Neuronal stem cell (in vitro differentiated cells): ENCODE data around the gene OR52E2.

ENCODE experiments used
- DNase-seq: peaks from one replicate; pipeline ENCODE4 v3.0.0-alpha.2; 2013; ENCODE audit warnings: low spot score
- H2AFZ ChIP-seq: one replicate; pipeline ENCODE4 v1.6.1; 2013; ENCODE audit warnings: mild to moderate bottlenecking, low read length, inconsistent platforms
- H2AK5ac ChIP-seq: 2 replicates; pipeline ENCODE4 v1.6.1; 2013; ENCODE audit warnings: low read depth, mild to moderate bottlenecking, inconsistent platforms, low read length, moderate library complexity, mixed read lengths
- H2BK120ac ChIP-seq: 2 replicates; pipeline ENCODE4 v1.6.1; 2013; ENCODE audit warnings: low read depth, mild to moderate bottlenecking, inconsistent platforms, low read length, moderate library complexity, mixed read lengths
- H2BK12ac ChIP-seq: one replicate; pipeline ENCODE4 v1.6.1; 2013; ENCODE audit warnings: low read length, inconsistent platforms
- H2BK15ac ChIP-seq: 2 replicates; pipeline ENCODE4 v1.6.1; 2013; ENCODE audit warnings: mild to moderate bottlenecking, low read length, inconsistent platforms, mixed read lengths
- H2BK5ac ChIP-seq: one replicate; pipeline ENCODE4 v1.6.1; 2013; ENCODE audit warnings: inconsistent platforms, mild to moderate bottlenecking, low read length, moderate library complexity
- H3K14ac ChIP-seq: one replicate; pipeline ENCODE4 v1.6.1; 2013; ENCODE audit warnings: low read length, inconsistent platforms
- H3K18ac ChIP-seq: 2 replicates; pipeline ENCODE4 v1.6.1; 2013; ENCODE audit warnings: low read length, inconsistent platforms
- H3K23ac ChIP-seq: 2 replicates; pipeline ENCODE4 v1.6.1; 2013; ENCODE audit warnings: low read depth, mild to moderate bottlenecking, mixed read lengths, low read length, inconsistent platforms; ENCODE audit not compliant: poor library complexity
- H3K27ac ChIP-seq: replicated peaks from 3 replicates; pipeline ENCODE4 v1.5.1; 2013; ENCODE audit warnings: low read length, inconsistent platforms
- H3K27me3 ChIP-seq, 3 experiments: 2 replicates each; pipeline ENCODE4 v1.6.1; 2013; ENCODE audit warnings: low read length in 3 of 3, mild to moderate bottlenecking in 2 of 3, inconsistent platforms in 1 of 3, low read depth in 1 of 3, mixed read lengths in 1 of 3, moderate library complexity in 1 of 3; ENCODE audit not compliant: control insufficient read depth in 3 of 3, insufficient read depth in 3 of 3
- H3K36me3 ChIP-seq, 2 donors: replicated peaks in 1 of 2; 2 replicates each; pipeline ENCODE4 v1.6.1; 2013; ENCODE audit warnings: low read length in 2 of 2; ENCODE audit not compliant: control insufficient read depth in 2 of 2, insufficient read depth in 2 of 2
- H3K4ac ChIP-seq: 2 replicates; pipeline ENCODE4 v1.6.1; 2013; ENCODE audit warnings: inconsistent platforms, mild to moderate bottlenecking, low read length, moderate library complexity
- H3K4me1 ChIP-seq, 2 donors: 1 replicate in 1 of 2; 2 replicates in 1 of 2; pipeline ENCODE4 v1.6.1; 2013; ENCODE audit warnings: low read length in 2 of 2, low read depth in 1 of 2; ENCODE audit not compliant: control insufficient read depth in 2 of 2, insufficient read depth in 1 of 2
- H3K4me2 ChIP-seq: one replicate; pipeline ENCODE4 v1.6.1; 2013; ENCODE audit warnings: mild to moderate bottlenecking, low read length, inconsistent platforms; ENCODE audit not compliant: insufficient read depth, poor library complexity, severe bottlenecking
- H3K4me3 ChIP-seq, 2 donors: 2 replicates each; pipeline ENCODE4 v1.5.1; 2013; ENCODE audit warnings: low read length in 2 of 2, mild to moderate bottlenecking in 2 of 2, inconsistent platforms in 1 of 2, moderate library complexity in 1 of 2
- H3K79me1 ChIP-seq: one replicate; pipeline ENCODE4 v1.6.1; 2013; ENCODE audit warnings: low read depth, mild to moderate bottlenecking, inconsistent platforms, low read length, moderate library complexity
- H3K9ac ChIP-seq: one replicate; pipeline ENCODE4 v1.6.1; 2013; ENCODE audit warnings: mild to moderate bottlenecking, low read depth, low read length, inconsistent platforms; ENCODE audit not compliant: poor library complexity
- H3K9me3 ChIP-seq, 2 donors: replicated peaks in 1 of 2; 2 replicates each; pipeline versions ENCODE3 to v1.6.1; 2013; ENCODE audit warnings: low read length in 2 of 2, mild to moderate bottlenecking in 2 of 2, inconsistent platforms in 1 of 2, low read depth in 1 of 2, mixed read lengths in 1 of 2, moderate library complexity in 1 of 2; ENCODE audit not compliant: control insufficient read depth in 2 of 2, insufficient read depth in 1 of 2
- H4K8ac ChIP-seq: one replicate; pipeline ENCODE4 v1.6.1; 2013; ENCODE audit warnings: low read depth, mild to moderate bottlenecking, inconsistent platforms, low read length, moderate library complexity
- H4K91ac ChIP-seq: one replicate; pipeline ENCODE4 v1.6.1; 2013; ENCODE audit warnings: low read length, low read depth, mild to moderate bottlenecking, inconsistent platforms; ENCODE audit not compliant: poor library complexity
- WGBS, 2 donors: extraction: QIAGEN DNeasy Blood & Tissue Kit; methylation state at CpG; one replicate each; pipeline ENCODE4 v1.1.7; 2013; ENCODE audit warnings: missing lambda C conversion rate in 2 of 2, mixed read lengths in 1 of 2; ENCODE audit not compliant: insufficient read length in 2 of 2, insufficient replicate concordance in 1 of 2; ENCODE audit errors: extremely low coverage in 2 of 2; 5-methylcytosine and 5-hydroxymethylcytosine counted together

Gene OR52E2

DNA sequence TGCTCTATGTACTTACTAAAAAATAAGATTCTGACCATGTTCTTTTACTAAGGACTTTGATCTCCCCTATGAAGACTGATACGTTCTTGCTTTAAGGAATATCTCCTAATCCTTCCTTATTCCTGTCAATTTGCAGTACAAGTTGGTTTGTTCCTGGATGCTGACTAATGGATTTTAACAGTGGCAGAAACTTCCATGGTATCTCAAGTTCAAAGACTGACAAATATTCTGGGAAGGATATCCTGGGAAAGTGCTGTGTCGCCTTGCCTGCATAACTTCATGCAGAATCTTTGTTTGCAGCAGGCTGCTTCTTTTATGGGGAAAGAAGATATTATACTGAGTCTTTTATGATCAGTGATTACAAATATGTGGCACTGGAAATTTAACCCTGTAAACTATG, 21.5 kb downstream of the OR52E2 start:
- H3K4me1 ChIP-seq: no peaks in the 10 kb centered on the region
- no peaks in the 10 kb centered on the region for H3K27me3 ChIP-seq
- H3K79me1 ChIP-seq: no peaks in the 10 kb centered on the region
- no peak overlapping the region for H3K14ac ChIP-seq
- H3K4ac ChIP-seq: no peak overlapping the region
- no peak overlapping the region for H2BK120ac ChIP-seq
- no peaks in the 10 kb centered on the region for H3K9me3 ChIP-seq
- H3K23ac ChIP-seq: no peak overlapping the region
- H2BK5ac ChIP-seq: no peak overlapping the region
- H4K8ac ChIP-seq: no peak overlapping the region
- no peak overlapping the region for H3K27ac ChIP-seq
- WGBS, 2 donors: no CpG with 5 or more reads among the region's 2 CpGs
- no peak overlapping the region for H3K9ac ChIP-seq
- DNase-seq: no peak
- no peak overlapping the region for H2AFZ ChIP-seq
- H3K4me2 ChIP-seq: no peak overlapping the region
- H2AK5ac ChIP-seq: no peak overlapping the region
- no peak overlapping the region for H3K18ac ChIP-seq
- H4K91ac ChIP-seq: no peak overlapping the region
- no peak overlapping the region for H2BK15ac ChIP-seq
- no peak overlapping the region for H3K4me3 ChIP-seq
- H2BK12ac ChIP-seq: no peak overlapping the region
- H3K36me3 ChIP-seq: no peaks in the 10 kb centered on the region

DNA sequence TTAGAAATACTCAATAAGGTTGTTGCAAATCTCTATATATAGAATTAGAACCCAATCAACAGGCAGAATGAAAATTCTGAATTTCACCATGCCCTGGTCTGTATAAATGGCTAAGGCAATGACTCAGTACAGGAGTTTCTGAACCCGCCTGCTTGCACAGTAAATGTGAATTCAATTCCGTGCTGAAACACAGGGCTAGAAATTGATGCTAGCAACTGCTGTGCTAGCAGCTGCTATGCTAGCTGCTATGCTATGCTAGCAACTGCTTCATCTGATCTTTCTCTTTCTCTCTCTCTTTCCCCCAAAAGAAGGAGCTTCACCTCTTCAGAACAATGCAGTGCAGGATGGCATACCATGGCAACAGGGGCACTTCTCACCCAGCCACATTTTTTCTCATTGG, 22.8 kb downstream of the OR52E2 start:
- Histone ChIP-seq H3K36me3 (no peaks in the 10 kb centered on the region), H3K27ac (no peak overlapping the region), H2BK5ac (no peak overlapping the region), H2AK5ac (no peak overlapping the region), H4K91ac (no peak overlapping the region), H3K27me3 (no peaks in the 10 kb centered on the region), H2AFZ (no peak overlapping the region), H3K4me3 (no peak overlapping the region), H2BK12ac (no peak overlapping the region), H3K4me2 (no peak overlapping the region), H3K18ac (no peak overlapping the region), H3K23ac (no peak overlapping the region), H3K9me3 (no peaks in the 10 kb centered on the region), H3K4me1 (no peaks in the 10 kb centered on the region), H4K8ac (no peak overlapping the region), H3K9ac (no peak overlapping the region), H2BK15ac (no peak overlapping the region), H2BK120ac (no peak overlapping the region), H3K4ac (no peak overlapping the region), H3K14ac (no peak overlapping the region), H3K79me1 (no peaks in the 10 kb centered on the region)
- WGBS, 2 donors: no CpG with 5 or more reads among the region's 2 CpGs
- DNase-seq: no peak

DNA sequence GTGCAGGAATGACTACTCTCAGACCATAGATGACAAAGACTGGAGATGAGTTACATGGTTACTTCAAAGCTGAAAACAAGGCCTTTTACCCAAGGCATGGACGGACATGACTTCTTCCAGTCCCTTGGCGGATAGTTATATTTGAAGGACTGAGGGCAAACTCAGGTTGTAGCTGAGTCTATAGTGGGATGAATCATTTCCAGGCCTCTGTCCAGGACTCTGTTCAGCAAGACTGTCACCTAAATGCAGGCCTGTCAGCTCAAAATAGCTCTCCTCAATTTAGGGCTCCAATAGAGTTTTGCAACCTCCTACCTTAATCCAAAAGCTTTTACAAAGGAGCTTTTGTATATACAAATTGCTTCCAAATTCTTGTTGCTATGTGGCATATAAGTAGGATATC, 37.4 kb downstream of the OR52E2 start:
- no peak for DNase-seq
- peaks cover 0 to 1% (median 0%) of the 10 kb centered on the region in 3 experiments for H3K27me3 ChIP-seq
- H3K9ac ChIP-seq: no peak overlapping the region
- no CpG with 5 or more reads among the region's 2 CpGs for WGBS, 2 donors
- peaks cover 0 to 7% of the 10 kb centered on the region in 2 donors for H3K9me3 ChIP-seq
- no peak overlapping the region for H4K91ac ChIP-seq
- no peak overlapping the region for H3K14ac ChIP-seq
- H2AK5ac ChIP-seq: no peak overlapping the region
- H3K4me1 ChIP-seq: no peaks in the 10 kb centered on the region
- no peak overlapping the region for H3K23ac ChIP-seq
- H3K4ac ChIP-seq: no peak overlapping the region
- peaks cover 0 to 2% of the 10 kb centered on the region in 2 donors for H3K36me3 ChIP-seq
- H2BK15ac ChIP-seq: no peak overlapping the region
- no peak overlapping the region for H3K18ac ChIP-seq
- no peak overlapping the region for H2AFZ ChIP-seq
- no peaks in the 10 kb centered on the region for H3K79me1 ChIP-seq
- H4K8ac ChIP-seq: no peak overlapping the region
- no peak overlapping the region for H2BK12ac ChIP-seq
- no peak overlapping the region for H3K4me2 ChIP-seq
- no peak overlapping the region for H2BK120ac ChIP-seq
- no peak overlapping the region for H3K27ac ChIP-seq
- H2BK5ac ChIP-seq: no peak overlapping the region
- no peak overlapping the region for H3K4me3 ChIP-seq

DNA sequence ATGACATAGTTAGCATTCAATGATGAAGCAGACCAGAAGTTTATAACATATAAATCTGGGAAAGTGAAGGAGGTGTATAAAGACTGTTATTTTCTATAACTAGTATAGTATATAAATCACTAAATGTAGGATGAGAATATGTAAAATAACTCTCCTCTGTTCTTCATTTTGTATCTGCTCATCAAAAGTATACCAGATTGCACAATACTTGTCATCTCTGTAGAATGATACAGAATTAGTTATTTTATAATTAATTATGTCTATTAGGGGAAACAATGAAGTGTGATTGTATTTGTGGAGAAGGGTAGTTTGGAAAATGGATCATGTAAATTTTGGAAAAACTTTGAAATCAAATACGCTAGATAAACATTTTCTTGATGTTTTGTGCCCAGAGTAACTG, 46.4 kb downstream of the OR52E2 start:
- no peak overlapping the region for H3K27ac ChIP-seq
- no peak for DNase-seq
- no peak overlapping the region for H2AK5ac ChIP-seq
- H3K4me1 ChIP-seq: no peaks in the 10 kb centered on the region
- H4K8ac ChIP-seq: no peak overlapping the region
- H3K36me3 ChIP-seq: no peaks in the 10 kb centered on the region
- H3K4ac ChIP-seq: no peak overlapping the region
- H2BK5ac ChIP-seq: no peak overlapping the region
- no peak overlapping the region for H2BK12ac ChIP-seq
- no peaks in the 10 kb centered on the region for H3K79me1 ChIP-seq
- no peak overlapping the region for H2BK15ac ChIP-seq
- no peak overlapping the region for H3K14ac ChIP-seq
- no peak overlapping the region for H2AFZ ChIP-seq
- H3K27me3 ChIP-seq: no peaks in the 10 kb centered on the region
- H3K9ac ChIP-seq: no peak overlapping the region
- H3K18ac ChIP-seq: no peak overlapping the region
- no peak overlapping the region for H4K91ac ChIP-seq
- H2BK120ac ChIP-seq: no peak overlapping the region
- H3K4me2 ChIP-seq: no peak overlapping the region
- no peak overlapping the region for H3K23ac ChIP-seq
- WGBS, 2 donors: no CpG with 5 or more reads among the region's 1 CpG
- H3K4me3 ChIP-seq: no peak overlapping the region
- H3K9me3 ChIP-seq: no peaks in the 10 kb centered on the region
